Suppressor macrophage (primary cell): ENCODE results near the gene DDX3X.
A peak's percentile ranks its signal among the peaks of the same experiment; 100 is the strongest.
"Not testable (repeated sequence)": the region's sequence is repeated elsewhere in the genome, so short reads cannot be mapped to it uniquely, and the experiment has no call there.

ENCODE experiments used
- DNase-seq, 4 experiments: peaks; one replicate each; pipeline ENCODE4 v3.0.0-alpha.2; 2020 to 2022

Gene DDX3X

DNA sequence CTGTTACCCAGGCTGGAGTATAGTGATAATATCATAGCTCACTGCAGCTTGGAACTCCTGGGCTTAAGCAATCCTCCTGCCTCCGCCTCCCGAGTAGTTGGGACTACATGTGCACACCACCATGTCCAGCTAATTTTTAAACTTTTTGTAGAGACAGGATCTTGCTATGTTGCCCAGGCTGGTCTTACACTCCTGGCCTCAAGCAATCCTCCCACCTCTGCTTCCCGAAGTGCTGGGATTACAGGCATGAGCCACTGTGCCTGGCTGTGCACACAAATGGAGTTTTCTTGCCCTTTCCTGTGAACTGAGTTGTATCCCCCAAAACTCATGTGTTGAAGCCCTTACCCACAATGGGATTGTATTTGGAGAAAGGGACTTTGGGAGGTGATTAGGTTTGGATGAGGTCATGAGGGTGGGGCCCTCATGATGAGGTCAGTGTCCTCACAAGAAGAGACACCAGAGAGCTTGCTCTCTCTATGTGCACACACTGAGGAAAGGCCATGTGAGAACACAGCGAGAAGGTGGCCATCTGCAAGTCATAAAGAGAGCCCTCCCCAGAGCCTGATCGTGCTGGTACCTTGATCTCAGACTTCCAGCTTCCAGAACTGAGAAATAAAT is 40.1 kb downstream of the DDX3X start:
- no peak for DNase-seq

GRCh38 chrX:41377624-41378023 is 43.7 kb downstream of the DDX3X start:
- peak in 2 of 4 experiments; percentile 16 to 28 for DNase-seq

- DNase-seq = peak; percentile 74 to 90 (median 86)
These were observed 47.7 kb downstream of the DDX3X start for GRCh38 chrX:41381685-41382084.

DNA sequence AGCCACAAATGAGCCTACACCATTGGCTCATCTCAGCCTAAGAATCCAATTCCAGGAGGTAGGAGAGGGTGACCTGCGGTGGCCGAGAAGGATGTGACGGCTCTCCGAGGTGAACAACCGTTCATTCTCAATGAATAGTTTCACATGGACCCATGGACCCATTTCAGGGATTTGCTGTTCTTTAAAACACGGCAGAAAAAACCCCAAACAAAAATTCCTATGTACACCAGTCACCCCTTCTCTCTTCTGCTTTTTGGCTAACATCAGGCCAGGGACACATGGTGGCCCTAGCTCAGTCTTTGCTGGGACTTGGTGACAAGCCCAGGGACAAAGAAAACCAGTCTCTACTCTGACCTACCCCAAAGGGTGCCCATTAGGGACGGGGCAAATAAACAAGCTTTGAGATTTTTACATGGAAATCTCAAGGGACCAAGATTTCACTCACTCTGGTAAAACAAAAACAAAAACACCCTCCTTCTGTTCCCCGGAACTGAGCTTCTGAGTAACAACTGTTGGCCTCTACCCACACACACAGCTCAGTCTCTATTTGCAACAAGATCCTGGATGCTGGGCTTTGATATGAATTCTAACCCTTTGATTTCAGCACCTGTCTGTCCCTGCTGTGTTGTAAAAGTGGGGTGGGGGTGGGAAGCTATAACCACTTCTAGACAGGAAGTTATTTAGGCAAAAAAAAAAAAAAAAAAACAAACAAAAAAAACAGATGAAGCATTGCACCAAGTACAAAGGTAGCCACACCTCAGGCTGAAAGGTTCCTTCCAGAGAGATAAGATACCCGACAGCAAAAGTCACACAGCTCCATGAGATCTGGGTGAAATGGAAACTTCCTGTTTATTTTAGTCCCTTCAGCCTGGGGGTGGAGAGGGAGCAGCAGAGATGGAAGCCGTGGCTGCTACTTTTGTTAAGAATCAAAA is 49.0 kb downstream of the DDX3X start:
- peak; percentile 30 to 59 (median 57) for DNase-seq

GRCh38 chrX:41384051-41384705 is 50.2 kb downstream of the DDX3X start:
- DNase-seq = peak; percentile 77 to 91 (median 90)

- DNase-seq = peak in 1 of 4 experiments; percentile 14
These were observed 52.4 kb downstream of the DDX3X start for GRCh38 chrX:41386222-41386990.

- DNase-seq = no peak
These were observed 54.6 kb downstream of the DDX3X start for GRCh38 chrX:41388543-41388942.

- no peak for DNase-seq
These were observed 55.4 kb downstream of the DDX3X start for GRCh38 chrX:41389311-41389888.

GRCh38 chrX:41390576-41390975 is 56.6 kb downstream of the DDX3X start:
- not testable (repeated sequence) for DNase-seq

GRCh38 chrX:41391606-41392005 is 57.6 kb downstream of the DDX3X start:
- peak in 2 of 4 experiments; percentile 1 to 4 for DNase-seq

DNA sequence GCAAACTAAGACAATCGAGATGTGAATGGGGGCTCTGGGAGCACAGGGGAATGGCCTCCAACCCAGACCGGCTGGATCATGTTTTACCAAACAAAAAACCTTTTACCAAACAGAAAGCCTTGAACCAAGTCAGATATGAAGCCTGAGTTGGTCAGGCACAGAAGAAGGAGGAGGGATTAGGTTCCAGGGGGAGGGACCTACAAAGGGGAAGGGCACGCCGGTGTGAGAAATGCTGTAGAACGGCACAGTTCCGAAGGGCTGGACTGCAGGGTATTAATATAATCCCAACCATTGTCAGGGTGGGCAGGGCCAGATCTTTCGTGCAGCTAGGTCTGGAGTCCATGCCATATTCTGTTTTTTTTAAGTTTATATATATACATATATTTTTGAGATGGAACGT is 60.3 kb downstream of the DDX3X start:
- DNase-seq = no peak

DNA sequence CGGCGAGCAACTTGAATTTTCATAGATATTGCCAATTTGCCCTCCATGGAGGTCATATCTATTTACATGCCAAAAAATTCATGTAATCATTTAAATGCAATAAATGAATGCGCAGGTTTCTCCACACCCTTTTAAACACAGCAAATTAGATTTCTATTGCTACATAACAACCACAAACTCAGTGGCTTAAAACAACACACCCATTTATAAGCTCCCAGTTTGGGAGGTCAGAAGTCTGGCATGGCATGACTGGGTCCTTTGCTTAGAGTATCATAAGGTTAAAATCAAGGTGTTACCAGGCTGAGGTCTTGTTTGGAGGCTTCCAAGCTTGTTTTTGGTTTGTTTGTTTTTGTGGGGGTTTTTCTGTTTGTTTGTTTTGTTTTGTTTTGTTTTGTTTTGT is 63.3 kb downstream of the DDX3X start:
- DNase-seq = no peak

GRCh38 chrX:41397768-41398167 is 63.8 kb downstream of the DDX3X start:
- no peak for DNase-seq

DNA sequence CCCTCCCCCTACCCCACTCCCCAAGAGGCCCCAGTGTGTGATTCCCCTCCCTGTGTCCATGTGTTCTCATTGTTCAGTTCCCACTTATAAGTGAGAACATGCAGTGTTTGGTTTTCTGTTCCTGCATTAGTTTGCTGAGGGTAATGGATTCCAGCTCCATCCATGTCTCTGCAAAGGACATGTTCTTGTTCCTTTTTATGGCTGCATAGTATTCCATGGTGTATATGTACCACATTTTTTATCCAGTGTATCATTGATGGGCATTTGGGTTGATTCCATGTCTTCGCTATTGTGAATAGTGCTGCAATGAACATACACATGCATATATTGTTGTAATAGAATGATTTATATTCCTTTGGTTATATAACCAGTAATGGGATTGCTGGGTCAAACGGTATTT is 68.6 kb downstream of the DDX3X start:
- not testable (repeated sequence) for DNase-seq

DNA sequence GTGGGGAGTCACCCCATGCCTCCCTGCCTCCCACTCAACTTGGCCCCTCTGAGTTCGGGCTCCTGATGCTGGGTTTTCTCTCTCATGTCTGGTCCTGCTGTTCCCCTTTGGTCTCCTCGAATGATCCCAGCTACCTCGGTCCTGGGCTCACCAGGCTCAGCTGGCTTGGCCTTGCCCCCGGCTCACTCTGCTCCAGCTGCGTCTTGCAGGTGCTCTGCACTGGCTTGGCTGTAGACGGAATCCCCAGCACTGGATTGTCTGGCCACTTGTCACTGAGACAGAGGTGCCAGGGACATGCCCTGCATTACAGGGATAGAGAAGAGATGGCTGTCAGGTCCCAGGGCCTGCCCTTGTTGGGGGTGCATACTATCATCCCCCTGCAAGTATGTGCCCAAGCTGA is 71.6 kb downstream of the DDX3X start:
- no peak for DNase-seq

GRCh38 chrX:41406201-41406600 is 72.2 kb downstream of the DDX3X start:
- DNase-seq = no peak

- DNase-seq = no peak
These were observed 73.9 kb downstream of the DDX3X start for GRCh38 chrX:41407816-41408215.

DNA sequence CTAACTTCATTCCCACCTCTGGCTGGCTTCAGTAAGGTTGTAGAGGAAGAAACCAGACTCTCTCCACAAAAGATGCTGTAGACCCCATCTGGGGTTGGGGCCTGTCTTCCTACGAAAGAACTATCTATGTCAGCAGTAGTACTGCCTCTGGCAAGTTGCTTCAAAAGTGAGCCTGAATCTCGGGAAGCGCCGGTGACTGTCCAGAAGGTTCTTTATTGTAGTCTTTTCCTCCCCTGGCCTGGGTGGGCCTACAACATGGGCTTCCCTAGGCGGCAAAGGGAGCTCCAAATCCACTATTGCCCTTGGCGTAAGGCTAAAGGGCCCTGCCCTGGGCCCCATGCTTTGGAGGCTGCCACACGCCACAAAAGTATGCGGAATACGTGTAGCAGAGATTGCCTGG is 74.6 kb downstream of the DDX3X start:
- DNase-seq = no peak

- no peak for DNase-seq
These were observed 75.0 kb downstream of the DDX3X start for GRCh38 chrX:41409006-41409405.

DNA sequence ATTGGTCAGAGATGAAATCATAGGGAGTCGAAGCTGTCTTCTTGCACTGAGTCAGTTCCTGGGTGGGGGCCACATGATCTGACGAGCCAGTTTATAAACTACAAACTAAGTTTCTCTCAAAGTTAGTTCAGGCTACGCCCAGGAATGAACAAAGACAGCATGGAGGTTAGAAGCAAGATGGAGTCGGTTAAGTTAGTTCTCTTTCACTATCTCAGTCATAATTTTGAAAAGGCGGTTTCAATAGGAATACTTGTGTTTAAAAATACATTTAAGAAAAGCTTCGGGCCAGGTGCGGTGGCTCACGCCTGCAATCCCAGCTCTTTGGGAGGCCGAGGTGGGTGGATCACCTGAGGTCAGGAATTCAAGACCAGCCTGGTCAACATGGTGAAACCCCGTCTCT is 77.3 kb downstream of the DDX3X start:
- DNase-seq = not testable (repeated sequence)

DNA sequence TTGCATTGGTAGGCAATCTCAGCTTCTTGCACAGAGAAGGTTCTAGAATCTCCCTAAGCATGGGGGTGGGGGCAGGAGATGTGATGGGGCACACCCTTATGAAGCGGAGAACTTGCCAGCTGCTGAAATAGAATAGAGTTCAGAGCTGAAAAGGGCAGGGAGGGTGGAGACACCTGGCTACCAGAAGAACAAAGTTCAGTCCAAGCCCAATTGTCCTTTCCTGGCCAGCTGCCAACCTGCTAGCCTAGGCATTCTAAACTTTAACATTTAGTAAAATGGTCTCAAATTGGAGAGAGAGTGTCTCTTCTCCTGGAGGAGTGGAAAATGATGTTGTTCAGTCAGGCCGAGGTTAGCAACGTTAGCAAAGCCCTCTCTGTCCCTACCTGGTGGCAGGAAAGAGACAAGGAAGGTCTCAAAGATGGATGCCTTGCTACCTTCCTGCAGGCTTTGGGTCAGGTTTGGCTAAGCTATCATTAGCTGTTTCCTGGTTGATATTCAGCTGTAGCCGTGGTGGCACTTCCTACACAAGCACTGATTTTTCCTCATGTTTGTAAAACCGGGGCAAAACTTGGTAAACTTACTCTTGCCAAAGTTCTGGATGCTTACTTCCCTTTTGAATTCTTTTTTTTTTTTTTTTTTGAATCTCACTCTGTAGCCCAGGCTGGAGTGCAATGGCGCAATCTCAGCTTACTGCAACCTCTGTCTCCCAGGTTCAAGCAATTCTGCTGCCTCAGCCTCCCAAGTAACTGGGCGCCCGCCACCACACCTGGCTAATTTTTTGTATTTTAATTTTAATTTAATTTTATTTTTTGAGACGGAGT is 78.5 kb downstream of the DDX3X start:
- peak; percentile 34 to 65 (median 50) for DNase-seq
